Measurements from ENCODE around the gene IGSF9. TPM values are rescaled to one million over a fixed set of nuclear protein-coding genes. Genes with fewer than 3 reads are reported as not detected.

The IGSF9 gene
- total RNA-seq, 1 experiment from 2014 or later = 21.2 TPM

DNA sequence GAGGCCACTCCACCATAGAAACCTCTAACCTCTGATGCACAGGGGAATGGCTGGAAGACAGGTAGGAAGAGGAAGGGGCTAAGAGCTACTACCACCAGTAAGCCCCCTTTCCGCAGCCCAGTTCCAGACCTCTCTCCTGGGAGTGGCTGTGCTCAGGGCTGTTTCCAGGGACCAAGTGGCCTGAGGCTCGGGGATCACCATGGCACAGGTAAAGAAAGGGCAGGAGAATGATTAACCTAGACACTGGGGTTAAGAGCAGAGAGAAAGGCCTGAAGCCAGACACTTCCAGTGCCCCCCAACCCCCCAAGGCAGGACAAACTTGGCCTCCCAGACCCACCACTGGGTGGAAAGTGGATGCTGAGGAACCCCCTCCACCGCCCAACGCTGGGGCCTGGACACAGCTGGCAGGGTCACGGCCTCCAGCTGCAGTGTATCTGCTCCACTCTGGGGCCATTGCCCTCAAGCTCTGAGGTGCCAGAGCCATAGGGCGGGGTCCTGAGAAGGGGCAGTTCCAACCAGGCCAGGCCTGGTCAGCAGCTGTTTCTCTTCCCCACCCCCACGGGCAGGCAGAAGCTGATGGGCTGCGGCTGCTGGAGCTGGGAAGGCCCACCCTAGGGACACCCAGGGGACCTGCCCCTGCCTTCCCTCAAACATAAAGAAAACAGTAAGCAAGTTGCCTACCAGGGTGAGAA, 22.8 kb downstream of the IGSF9 start:
- H3K9me3 Mint-ChIP-seq (ENCODE audit: unreplicated experiment) = no peaks in the 10 kb centered on the region
- H3K4me1 Mint-ChIP-seq (ENCODE audit: low read depth, unreplicated experiment) = peaks cover 52% of the 10 kb centered on the region
- POLR2A ChIA-PET = interaction anchor here (0.5 to 0.6 kb wide), 2 partner anchors 8 to 32 kb away, joined by 3 read pairs; no protein-coding TSS in a partner anchor
- H3K27me3 Mint-ChIP-seq (ENCODE audit: insufficient read depth, unreplicated experiment) = no peaks in the 10 kb centered on the region
- no TSS peak for BruUV-seq (replicated peaks)
- peak overlapping the region; percentile 74 for H3K4me3 Mint-ChIP-seq (ENCODE audit: unreplicated experiment)
- TF ChIP-seq, protein P1, sequence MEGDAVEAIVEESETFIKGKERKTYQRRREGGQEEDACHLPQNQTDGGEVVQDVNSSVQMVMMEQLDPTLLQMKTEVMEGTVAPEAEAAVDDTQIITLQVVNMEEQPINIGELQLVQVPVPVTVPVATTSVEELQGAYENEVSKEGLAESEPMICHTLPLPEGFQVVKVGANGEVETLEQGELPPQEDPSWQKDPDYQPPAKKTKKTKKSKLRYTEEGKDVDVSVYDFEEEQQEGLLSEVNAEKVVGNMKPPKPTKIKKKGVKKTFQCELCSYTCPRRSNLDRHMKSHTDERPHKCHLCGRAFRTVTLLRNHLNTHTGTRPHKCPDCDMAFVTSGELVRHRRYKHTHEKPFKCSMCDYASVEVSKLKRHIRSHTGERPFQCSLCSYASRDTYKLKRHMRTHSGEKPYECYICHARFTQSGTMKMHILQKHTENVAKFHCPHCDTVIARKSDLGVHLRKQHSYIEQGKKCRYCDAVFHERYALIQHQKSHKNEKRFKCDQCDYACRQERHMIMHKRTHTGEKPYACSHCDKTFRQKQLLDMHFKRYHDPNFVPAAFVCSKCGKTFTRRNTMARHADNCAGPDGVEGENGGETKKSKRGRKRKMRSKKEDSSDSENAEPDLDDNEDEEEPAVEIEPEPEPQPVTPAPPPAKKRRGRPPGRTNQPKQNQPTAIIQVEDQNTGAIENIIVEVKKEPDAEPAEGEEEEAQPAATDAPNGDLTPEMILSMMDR (IDR thresholded peaks at IDR 0.05; ENCODE audit: insufficient read depth in 1 of 2, low read depth in 1 of 2, low read length in 1 of 2, severe bottlenecking in 1 of 2, unreplicated experiment in 1 of 2) = no peak
- peaks cover 60% of the 10 kb centered on the region for H3K4me1 ChIP-seq
- no peaks in the 10 kb centered on the region for H3K27me3 ChIP-seq (replicated peaks; ENCODE audit: control insufficient read depth, insufficient read depth, low read length)
- H3K27ac Mint-ChIP-seq (ENCODE audit: unreplicated experiment) = peak overlapping the region; percentile 98
- no peak overlapping the region for H3K4me3 ChIP-seq (ENCODE audit: low read depth, low read length)
- no peaks in the 10 kb centered on the region for H3K9me3 ChIP-seq
- peaks cover 4% of the 10 kb centered on the region for H3K36me3 ChIP-seq (ENCODE audit: control insufficient read depth, insufficient read depth, low read length)
- intact Hi-C loops (cut with micrococcal nuclease; ENCODE audit: unreplicated experiment) = no loop called here
- DNase-seq = no peak
- peaks cover 76% of the 10 kb centered on the region for H3K36me3 Mint-ChIP-seq (ENCODE audit: insufficient read depth, unreplicated experiment)
- CTCF ChIA-PET = interaction anchor here (1.6 kb wide), 1 partner anchor 123 kb away, joined by 4 read pairs; no protein-coding TSS in a partner anchor

DNA sequence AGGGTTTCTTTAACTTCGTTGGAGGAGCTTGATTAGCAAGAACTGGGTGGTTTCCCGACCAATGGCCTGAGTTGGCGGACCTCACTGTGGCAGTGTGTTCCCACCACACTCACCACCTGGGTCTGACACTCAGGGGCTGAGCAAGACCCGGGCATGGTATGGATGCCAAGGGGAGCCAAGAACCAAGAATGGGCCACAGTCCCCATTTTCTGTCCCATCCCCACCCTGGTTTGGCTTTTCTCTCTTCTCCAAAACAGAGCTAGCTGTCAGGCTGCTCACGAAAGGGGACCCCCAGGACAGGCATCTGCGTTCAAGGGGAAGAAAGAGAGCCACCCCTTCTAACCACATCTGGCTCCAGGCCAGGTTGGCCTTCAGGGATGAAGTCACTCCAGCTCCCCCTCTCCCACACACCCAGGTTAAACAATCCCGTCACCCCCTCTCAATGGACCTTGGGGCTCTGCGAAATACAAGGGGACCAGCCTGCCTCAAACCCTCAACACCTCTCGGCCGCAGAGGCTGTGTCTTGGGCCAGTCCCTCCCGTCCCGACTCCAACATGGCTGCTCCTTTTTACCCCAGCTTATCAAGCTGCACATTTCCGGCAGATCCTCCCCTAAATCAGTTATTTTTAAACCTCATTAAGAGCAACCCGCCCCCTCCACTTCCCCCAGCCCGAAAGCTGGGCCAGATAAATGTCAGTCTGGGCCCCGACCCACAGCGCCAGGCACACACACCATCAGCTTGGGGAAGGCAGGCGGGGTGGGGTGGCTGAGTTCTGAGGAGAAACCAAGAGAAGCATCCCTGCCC, 23.5 kb downstream of the IGSF9 start:
- peaks cover 78% of the 10 kb centered on the region for H3K36me3 Mint-ChIP-seq (ENCODE audit: insufficient read depth, unreplicated experiment)
- H3K27ac Mint-ChIP-seq (ENCODE audit: unreplicated experiment) = peak overlapping the region; percentile 98
- intact Hi-C loops (cut with micrococcal nuclease; ENCODE audit: unreplicated experiment) = no loop called here
- peaks cover 67% of the 10 kb centered on the region for H3K4me1 ChIP-seq
- DNase-seq = no peak
- BruUV-seq (replicated peaks) = TSS peak; percentile 0
- POLR2A ChIA-PET = interaction anchor here (0.6 kb wide), 1 partner anchor 32 kb away, joined by 3 read pairs; no protein-coding TSS in a partner anchor
- H3K9me3 ChIP-seq = no peaks in the 10 kb centered on the region
- no peak overlapping the region for H3K4me3 ChIP-seq (ENCODE audit: low read depth, low read length)
- CTCF ChIA-PET = no interaction called here
- TF ChIP-seq, protein P1 (IDR thresholded peaks at IDR 0.05; ENCODE audit: insufficient read depth in 1 of 2, low read depth in 1 of 2, low read length in 1 of 2, severe bottlenecking in 1 of 2, unreplicated experiment in 1 of 2) = no peak
- no peaks in the 10 kb centered on the region for H3K27me3 Mint-ChIP-seq (ENCODE audit: insufficient read depth, unreplicated experiment)
- no peaks in the 10 kb centered on the region for H3K27me3 ChIP-seq (replicated peaks; ENCODE audit: control insufficient read depth, insufficient read depth, low read length)
- H3K4me1 Mint-ChIP-seq (ENCODE audit: low read depth, unreplicated experiment) = peaks cover 53% of the 10 kb centered on the region
- H3K4me3 Mint-ChIP-seq (ENCODE audit: unreplicated experiment) = peak overlapping the region; percentile 74
- peaks cover 4% of the 10 kb centered on the region for H3K36me3 ChIP-seq (ENCODE audit: control insufficient read depth, insufficient read depth, low read length)
- no peaks in the 10 kb centered on the region for H3K9me3 Mint-ChIP-seq (ENCODE audit: unreplicated experiment)

DNA sequence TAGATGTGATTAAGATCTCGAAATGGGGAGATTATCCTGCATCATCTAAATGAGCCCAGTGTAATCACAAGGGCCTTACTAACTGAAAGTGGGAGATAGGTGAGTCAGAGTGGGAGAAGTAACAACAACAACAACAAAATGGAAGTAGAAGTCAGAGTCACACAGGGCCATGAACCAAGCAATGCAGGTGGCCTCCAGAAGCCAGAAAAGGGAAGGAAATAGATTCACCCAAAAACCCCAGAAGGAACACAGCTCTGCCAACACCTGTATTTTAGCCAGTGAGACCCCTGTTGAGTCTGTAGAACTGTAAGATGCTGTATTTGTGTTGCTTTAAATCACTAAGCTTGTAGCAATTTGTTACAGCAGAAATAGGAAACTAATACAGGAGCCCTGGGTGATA, 24.2 kb downstream of the IGSF9 start:
- Mint-ChIP-seq H3K27ac (ENCODE audit: unreplicated experiment) (peak overlapping the region; percentile 11), H3K4me3 (ENCODE audit: unreplicated experiment) (peak overlapping the region; percentile 16), H3K27me3 (ENCODE audit: insufficient read depth, unreplicated experiment) (no peaks in the 10 kb centered on the region), H3K9me3 (ENCODE audit: unreplicated experiment) (no peaks in the 10 kb centered on the region), H3K36me3 (ENCODE audit: insufficient read depth, unreplicated experiment) (peaks cover 83% of the 10 kb centered on the region), H3K4me1 (ENCODE audit: low read depth, unreplicated experiment) (peaks cover 51% of the 10 kb centered on the region)
- CTCF ChIA-PET = no interaction called here
- intact Hi-C loops (cut with micrococcal nuclease; ENCODE audit: unreplicated experiment) = no loop called here
- Histone ChIP-seq H3K4me3 (ENCODE audit: low read depth, low read length) (no peak overlapping the region), H3K9me3 (no peaks in the 10 kb centered on the region), H3K27me3 (replicated peaks; ENCODE audit: control insufficient read depth, insufficient read depth, low read length) (no peaks in the 10 kb centered on the region), H3K4me1 (peaks cover 71% of the 10 kb centered on the region), H3K36me3 (ENCODE audit: control insufficient read depth, insufficient read depth, low read length) (peaks cover 4% of the 10 kb centered on the region)
- DNase-seq = no peak
- BruUV-seq (replicated peaks) = no TSS peak
- POLR2A ChIA-PET = no interaction called here
- TF ChIP-seq, protein P1 (IDR thresholded peaks at IDR 0.05; ENCODE audit: insufficient read depth in 1 of 2, low read depth in 1 of 2, low read length in 1 of 2, severe bottlenecking in 1 of 2, unreplicated experiment in 1 of 2) = no peak

Measured in Caco-2 (cell line).